ENCODE results near the gene SEMA3E.

DNA sequence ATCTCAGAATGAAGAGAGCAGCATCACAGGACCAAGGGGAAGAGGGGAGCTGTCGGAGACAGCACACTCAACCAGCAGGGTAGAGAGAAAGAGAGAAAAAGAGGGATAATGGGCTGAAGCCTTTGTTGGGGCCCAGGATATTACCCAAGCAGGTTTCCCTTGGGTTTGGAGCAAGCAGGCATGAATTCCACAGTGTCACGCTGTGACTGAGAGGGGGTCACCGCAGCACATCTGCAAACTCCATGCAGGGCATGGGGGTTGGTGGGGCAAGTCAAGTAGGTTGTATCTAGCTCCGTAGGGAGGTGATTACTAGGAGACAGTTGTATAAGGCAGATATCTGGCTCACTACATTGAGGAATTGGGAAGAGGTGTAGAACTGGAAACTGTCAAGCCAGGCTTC, 42.2 kb upstream of the SEMA3E start:
- TF ChIP-seq, protein P1, sequence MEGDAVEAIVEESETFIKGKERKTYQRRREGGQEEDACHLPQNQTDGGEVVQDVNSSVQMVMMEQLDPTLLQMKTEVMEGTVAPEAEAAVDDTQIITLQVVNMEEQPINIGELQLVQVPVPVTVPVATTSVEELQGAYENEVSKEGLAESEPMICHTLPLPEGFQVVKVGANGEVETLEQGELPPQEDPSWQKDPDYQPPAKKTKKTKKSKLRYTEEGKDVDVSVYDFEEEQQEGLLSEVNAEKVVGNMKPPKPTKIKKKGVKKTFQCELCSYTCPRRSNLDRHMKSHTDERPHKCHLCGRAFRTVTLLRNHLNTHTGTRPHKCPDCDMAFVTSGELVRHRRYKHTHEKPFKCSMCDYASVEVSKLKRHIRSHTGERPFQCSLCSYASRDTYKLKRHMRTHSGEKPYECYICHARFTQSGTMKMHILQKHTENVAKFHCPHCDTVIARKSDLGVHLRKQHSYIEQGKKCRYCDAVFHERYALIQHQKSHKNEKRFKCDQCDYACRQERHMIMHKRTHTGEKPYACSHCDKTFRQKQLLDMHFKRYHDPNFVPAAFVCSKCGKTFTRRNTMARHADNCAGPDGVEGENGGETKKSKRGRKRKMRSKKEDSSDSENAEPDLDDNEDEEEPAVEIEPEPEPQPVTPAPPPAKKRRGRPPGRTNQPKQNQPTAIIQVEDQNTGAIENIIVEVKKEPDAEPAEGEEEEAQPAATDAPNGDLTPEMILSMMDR (IDR thresholded peaks at IDR 0.05; ENCODE audit: poor library complexity): no peak
- TF ChIP-seq EZH2phosphoT487 (IDR thresholded peaks at IDR 0.05; ENCODE audit: low read depth, severe bottlenecking, unreplicated experiment): no peak
- no peak for TF ChIP-seq EZH2 (IDR thresholded peaks at IDR 0.05; ENCODE audit: borderline replicate concordance)
